Small intestine (tissue), 7 donors: ENCODE measurements around the gene RNF141. TPM values are rescaled to one million over a fixed set of nuclear protein-coding genes. Genes with fewer than 3 reads are reported as not detected.
A peak's percentile ranks its signal among the peaks of the same experiment; 100 is the strongest.

Source experiments
- DNase-seq, 2 donors: peaks; one replicate each; pipeline versions ENCODE4 v3.0.0 to v3.0.0-alpha.2; 2013
- FAIRE-seq: peaks from 2 replicates; lab custom pipeline; 2012; peaks lifted over from hg19 to GRCh38; lab: Jason Lieb, UNC
- H3K27ac ChIP-seq, 3 donors: one replicate each; pipeline ENCODE4 v1.5.1; 2013; ENCODE audit warnings: low read length in 2 of 3, mild to moderate bottlenecking in 2 of 3, control low read depth in 1 of 3, inconsistent platforms in 1 of 3, low read depth in 1 of 3, moderate library complexity in 1 of 3
- H3K27me3 ChIP-seq, 3 donors: one replicate each; pipeline ENCODE4 v1.6.1; 2013; ENCODE audit warnings: low read length in 3 of 3, inconsistent platforms in 1 of 3; ENCODE audit not compliant: control insufficient read depth in 3 of 3, insufficient read depth in 3 of 3
- H3K36me3 ChIP-seq, 3 donors: one replicate each; pipeline ENCODE4 v1.6.1; 2013; ENCODE audit warnings: low read length in 3 of 3, inconsistent platforms in 1 of 3, low read depth in 1 of 3, mild to moderate bottlenecking in 1 of 3, moderate library complexity in 1 of 3; ENCODE audit not compliant: control insufficient read depth in 3 of 3, insufficient read depth in 2 of 3
- H3K4me1 ChIP-seq, 3 donors: one replicate each; pipeline ENCODE4 v1.6.1; 2013; ENCODE audit warnings: low read length in 2 of 3, inconsistent platforms in 1 of 3, low read depth in 1 of 3, mild to moderate bottlenecking in 1 of 3, moderate library complexity in 1 of 3; ENCODE audit not compliant: control insufficient read depth in 3 of 3, insufficient read depth in 2 of 3
- H3K4me3 ChIP-seq, 3 donors: one replicate each; pipeline ENCODE4 v1.5.1; 2013; ENCODE audit warnings: low read length in 3 of 3, control low read depth in 1 of 3, inconsistent platforms in 1 of 3, low read depth in 1 of 3, mild to moderate bottlenecking in 1 of 3, moderate library complexity in 1 of 3
- H3K9me3 ChIP-seq, 2 donors: one replicate each; pipeline ENCODE4 v1.6.1; 2013; ENCODE audit warnings: low read depth in 1 of 2, low read length in 1 of 2; ENCODE audit not compliant: control insufficient read depth in 2 of 2, insufficient read depth in 1 of 2
- WGBS, 3 donors: extraction: QIAGEN DNeasy Blood & Tissue Kit; methylation state at CpG; one replicate each; pipeline ENCODE4 v1.1.7; 2013; 5-methylcytosine and 5-hydroxymethylcytosine counted together
- polyA plus RNA-seq, 4 donors: library from polyadenylated mRNA; stranded (reverse) in 3 of 4; unstranded in 1 of 4; fragments of 200-250 nt in 3 of 4; fragments of 120-200 nt in 1 of 4; gene quantifications; one replicate each; pipeline versions ENCODE4 v1.2.1 to v1.2.3, GENCODE V29; 2013
- donor health status: healthy with polysubstance abuse.
- donor health status: control.
- donor health status: control.
- donor health status: Bipolar disorder and iron deficiency.
- donor health status: healthy.

RNF141 gene
- polyA plus RNA-seq, 4 donors = 13.2 to 35.6 (median 20.0) TPM

DNA sequence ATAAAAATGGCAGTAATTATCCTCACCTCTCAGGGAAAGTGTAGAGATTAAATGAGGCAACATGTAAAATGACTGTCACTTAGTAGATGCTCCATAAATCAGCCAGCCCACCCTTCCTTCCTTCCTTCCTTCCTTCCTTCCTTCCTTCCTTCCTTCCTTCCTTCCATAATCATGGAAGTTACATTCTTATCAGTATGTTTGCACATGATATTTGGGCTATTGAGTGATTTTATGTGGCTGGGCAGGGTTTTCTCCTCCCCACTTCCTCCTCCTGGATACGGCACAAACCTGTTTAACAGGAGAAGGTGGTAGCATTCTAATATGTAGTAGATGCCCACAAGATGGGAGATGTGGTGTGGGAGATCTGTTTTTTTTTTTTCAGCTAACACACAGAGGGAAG lies 15.6 kb upstream of the RNF141 start:
- no peak for FAIRE-seq
- H3K9me3 ChIP-seq = peaks cover 0 to 4% of the 10 kb centered on the region in 2 donors
- H3K4me3 ChIP-seq = no peak overlapping the region
- H3K27me3 ChIP-seq = no peaks in the 10 kb centered on the region
- H3K36me3 ChIP-seq = no peaks in the 10 kb centered on the region
- H3K27ac ChIP-seq = no peak overlapping the region
- H3K4me1 ChIP-seq = peaks cover 5 to 10% (median 6%) of the 10 kb centered on the region in 3 donors
- WGBS, 3 donors = 17 to 42% (median 29%) methylated on average over 1 of the region's 1 CpG
- peak in 1 of 2 donors; percentile 22 for DNase-seq

DNA sequence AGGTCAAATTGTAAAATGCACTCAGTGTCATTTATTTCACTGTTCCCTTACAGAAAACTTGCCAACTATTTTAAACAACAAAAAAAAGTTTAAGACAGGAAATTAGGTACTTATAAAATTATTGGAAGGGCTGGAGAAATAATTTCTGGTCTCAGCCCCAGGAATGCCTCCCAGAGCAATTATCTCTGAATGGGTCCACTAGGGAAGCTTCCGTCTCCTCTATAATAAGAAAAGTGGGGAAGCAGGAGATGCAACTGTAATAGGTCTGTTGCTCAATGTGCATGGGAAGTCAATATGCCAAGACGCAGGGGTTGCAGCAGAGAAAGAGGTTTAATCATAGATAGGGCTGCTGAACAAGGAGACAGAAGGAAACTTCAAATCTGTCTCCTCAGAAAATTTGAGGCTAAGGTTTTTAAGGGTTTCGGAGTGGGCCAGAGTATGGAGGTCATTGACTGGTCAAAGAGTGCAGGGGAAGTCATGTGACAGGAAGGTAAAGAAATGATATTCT lies 10.9 kb upstream of the RNF141 start:
- no peak for FAIRE-seq
- H3K4me3 ChIP-seq = no peak overlapping the region
- H3K4me1 ChIP-seq = peaks cover 0 to 2% (median 0%) of the 10 kb centered on the region in 3 donors
- WGBS, 3 donors = 91 to 95% (median 95%) methylated on average over 3 of the region's 3 CpGs
- no peak overlapping the region for H3K27ac ChIP-seq
- peaks cover 0 to 4% of the 10 kb centered on the region in 2 donors for H3K9me3 ChIP-seq
- no peaks in the 10 kb centered on the region for H3K36me3 ChIP-seq
- no peak for DNase-seq
- H3K27me3 ChIP-seq = no peaks in the 10 kb centered on the region

DNA sequence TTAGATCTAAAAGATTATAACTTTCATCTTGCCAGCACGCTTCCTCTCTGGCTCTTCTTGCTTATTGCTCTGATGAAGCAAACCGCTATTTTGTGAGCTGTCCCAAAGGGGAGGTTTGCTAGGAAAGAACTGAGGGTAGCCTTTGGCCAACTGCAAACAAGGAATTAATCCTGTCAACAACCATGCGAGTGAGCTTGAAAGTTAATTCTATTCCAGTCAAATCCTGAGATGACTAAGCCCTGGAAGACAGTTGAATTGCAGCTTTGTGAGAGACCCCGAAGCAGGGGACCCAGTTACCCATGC lies 10.3 kb upstream of the RNF141 start:
- H3K27ac ChIP-seq = no peak overlapping the region
- no peaks in the 10 kb centered on the region for H3K4me1 ChIP-seq
- no peaks in the 10 kb centered on the region for H3K36me3 ChIP-seq
- no peaks in the 10 kb centered on the region for H3K27me3 ChIP-seq
- WGBS, 3 donors = 75 to 83% (median 79%) methylated on average over 4 of the region's 4 CpGs
- FAIRE-seq (no peak), DNase-seq (no peak)
- no peak overlapping the region for H3K4me3 ChIP-seq
- peaks cover 0 to 4% of the 10 kb centered on the region in 2 donors for H3K9me3 ChIP-seq

DNA sequence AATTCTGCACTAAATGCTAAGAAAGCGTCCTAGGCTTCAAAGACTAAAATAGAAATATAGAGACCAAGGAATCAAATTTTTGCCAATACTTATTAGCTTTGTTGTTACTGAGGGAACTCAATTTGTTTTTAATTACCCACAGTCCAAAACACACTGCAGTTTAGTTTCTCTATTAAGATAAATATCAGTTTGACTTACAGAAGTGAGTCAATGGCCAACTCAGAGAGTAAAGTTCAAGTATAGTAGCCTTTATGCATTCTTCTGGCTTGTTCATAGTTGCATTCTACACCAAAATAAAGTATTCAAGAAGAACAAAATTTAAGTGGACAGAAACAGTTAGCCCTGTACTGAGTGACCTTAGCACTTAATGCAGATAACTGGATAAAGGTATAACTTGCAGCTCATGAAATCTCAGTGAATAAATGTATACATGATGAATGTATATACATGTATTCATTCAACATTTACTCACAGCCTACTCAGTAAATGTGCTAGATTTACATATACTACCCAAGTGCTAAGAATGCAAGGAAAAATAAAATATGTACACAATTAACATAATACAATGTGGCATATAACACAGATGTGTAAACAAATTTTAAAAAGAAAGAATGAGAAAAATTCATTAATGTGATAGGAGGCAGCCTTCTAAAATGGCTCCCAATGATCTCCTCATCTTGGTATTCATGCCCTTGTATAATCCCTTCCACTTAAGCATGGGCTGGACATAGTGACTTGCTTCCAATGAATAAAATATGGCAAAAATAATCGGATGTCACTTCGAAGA lies 9.7 kb upstream of the RNF141 start:
- FAIRE-seq (no peak), DNase-seq (peak; percentile 48 to 79)
- Histone ChIP-seq H3K9me3 (peaks cover 0 to 4% of the 10 kb centered on the region in 2 donors), H3K4me3 (no peak overlapping the region), H3K4me1 (no peaks in the 10 kb centered on the region), H3K36me3 (no peaks in the 10 kb centered on the region), H3K27ac (no peak overlapping the region), H3K27me3 (no peaks in the 10 kb centered on the region)
- 79 to 88% (median 81%) methylated on average over 3 of the region's 3 CpGs for WGBS, 3 donors

DNA sequence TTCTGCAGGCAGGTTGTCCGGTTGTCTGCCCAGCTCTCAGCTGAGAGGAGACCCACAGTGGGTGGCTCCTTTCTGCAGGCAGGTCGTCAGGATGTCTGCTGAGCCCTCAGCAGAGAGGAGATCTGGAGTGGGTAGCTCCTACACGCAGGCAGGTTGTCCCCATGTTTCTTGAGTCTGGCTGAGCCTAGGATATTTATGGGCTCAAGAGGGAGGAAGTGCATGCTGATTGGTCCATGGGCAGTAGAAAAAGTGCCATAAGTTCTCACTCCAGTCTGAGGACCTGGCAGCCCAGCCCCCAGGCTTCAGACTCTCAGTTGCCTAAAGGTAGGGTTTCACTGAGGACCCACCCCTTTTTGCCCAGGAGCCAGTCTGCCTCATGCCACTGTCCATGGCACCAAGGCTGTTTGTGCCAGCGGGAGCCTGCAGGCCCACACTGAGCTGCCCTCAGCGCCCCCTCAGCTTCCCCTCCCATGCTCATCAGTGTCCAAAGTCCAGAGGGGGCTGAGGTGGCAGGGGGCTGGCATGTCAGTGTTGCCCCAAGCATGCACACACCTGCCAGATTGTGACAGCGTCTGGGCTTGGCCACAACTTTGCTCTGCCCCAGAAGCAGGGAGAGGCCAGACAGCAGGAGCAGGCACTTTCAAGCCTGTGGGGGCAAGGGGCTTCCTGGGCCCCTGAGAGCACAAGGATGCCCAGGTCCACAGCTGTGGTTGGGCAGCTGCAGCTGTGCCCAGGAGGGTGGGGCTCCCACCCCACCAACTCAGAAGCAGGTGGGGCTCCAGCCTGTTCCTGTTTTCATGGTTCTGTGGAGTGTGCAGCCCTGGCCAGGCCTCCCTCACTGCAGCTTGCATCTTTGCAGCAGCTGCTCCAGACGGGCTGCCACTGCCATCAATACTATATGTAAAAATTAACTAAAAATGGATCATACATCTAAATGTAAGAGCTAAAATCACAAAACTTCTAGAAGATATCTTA lies 3.8 kb upstream of the RNF141 start:
- H3K36me3 ChIP-seq = no peaks in the 10 kb centered on the region
- no peak for FAIRE-seq
- H3K4me1 ChIP-seq = peaks cover 0 to 7% (median 3%) of the 10 kb centered on the region in 3 donors
- no peak for DNase-seq
- peaks cover 0 to 9% of the 10 kb centered on the region in 2 donors for H3K9me3 ChIP-seq
- no peaks in the 10 kb centered on the region for H3K27me3 ChIP-seq
- 75 to 83% (median 82%) methylated on average over 7 of the region's 7 CpGs for WGBS, 3 donors
- no peak overlapping the region for H3K4me3 ChIP-seq
- no peak overlapping the region for H3K27ac ChIP-seq

DNA sequence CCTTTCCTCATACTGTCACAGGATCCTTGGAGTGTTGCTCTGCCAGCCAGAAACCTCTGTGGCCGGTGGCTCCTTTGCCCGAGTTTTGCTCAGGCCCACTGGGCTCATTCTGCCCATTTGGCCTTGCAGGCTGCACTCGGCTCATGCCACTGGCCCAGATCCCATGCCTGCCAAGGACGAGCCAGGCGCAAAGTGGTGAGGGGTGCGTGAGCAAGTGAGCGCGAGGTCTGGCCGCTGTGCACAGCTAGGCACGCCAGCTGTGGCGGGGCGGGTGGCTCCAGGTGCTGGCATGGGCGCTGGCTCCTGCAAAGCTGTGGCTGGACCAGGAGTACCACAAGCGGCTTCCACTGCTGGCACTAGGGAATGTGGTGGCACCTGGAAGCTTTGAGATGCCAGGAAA lies 2.8 kb upstream of the RNF141 start:
- FAIRE-seq (no peak), DNase-seq (no peak)
- Histone ChIP-seq H3K9me3 (peaks cover 0 to 9% of the 10 kb centered on the region in 2 donors), H3K4me3 (no peak overlapping the region), H3K27me3 (no peaks in the 10 kb centered on the region), H3K4me1 (peaks cover 0 to 7% (median 3%) of the 10 kb centered on the region in 3 donors), H3K36me3 (no peaks in the 10 kb centered on the region), H3K27ac (no peak overlapping the region)
- WGBS, 3 donors = 94 to 98% (median 97%) methylated on average over 13 to 14 of the region's 14 CpGs

DNA sequence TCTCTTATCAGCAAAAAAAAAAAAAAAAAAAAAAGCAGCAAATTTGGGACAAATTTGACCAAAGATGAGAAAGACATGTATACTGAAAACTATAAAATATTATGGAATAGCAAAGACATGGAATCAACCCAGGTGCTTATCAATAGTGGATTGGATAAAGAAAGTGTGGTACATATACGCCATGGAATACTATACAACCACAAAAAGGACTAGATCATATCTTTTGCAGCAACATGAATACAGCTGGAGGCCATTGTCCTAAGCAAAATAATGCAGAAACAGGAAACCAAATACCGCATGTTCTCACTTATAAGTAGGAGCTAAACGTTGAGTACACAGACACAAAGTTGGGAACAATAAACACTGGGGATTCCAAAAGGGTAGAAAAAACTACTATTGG lies 1.8 kb upstream of the RNF141 start:
- DNase-seq (no peak), FAIRE-seq (no peak)
- WGBS, 3 donors = 92 to 97% (median 95%) methylated on average over 3 of the region's 3 CpGs

DNA sequence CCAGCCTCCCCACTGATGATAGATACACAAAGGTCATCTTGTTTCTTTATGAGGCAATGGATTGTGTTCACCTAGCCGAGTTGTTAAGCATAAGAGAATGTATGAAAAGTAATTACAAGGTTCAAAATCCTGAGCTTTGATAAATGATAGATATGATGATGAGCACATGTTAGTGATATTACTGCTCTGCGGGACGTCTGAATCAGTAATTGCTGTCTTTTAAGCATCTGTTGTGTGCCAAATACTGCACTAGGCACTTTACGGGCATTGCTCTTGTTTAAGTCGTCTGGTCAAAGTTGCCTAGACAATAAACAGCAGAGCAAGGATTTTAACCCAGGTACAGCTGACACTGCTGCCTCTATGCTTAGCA lies 559 bp upstream of the RNF141 start:
- H3K36me3 ChIP-seq = no peaks in the 10 kb centered on the region
- peaks cover 0 to 7% (median 3%) of the 10 kb centered on the region in 3 donors for H3K4me1 ChIP-seq
- DNase-seq = no peak
- 16 to 45% (median 33%) methylated on average over 5 of the region's 5 CpGs for WGBS, 3 donors
- H3K9me3 ChIP-seq = peaks cover 0 to 9% of the 10 kb centered on the region in 2 donors
- H3K4me3 ChIP-seq = peak overlapping the region in 2 of 3 donors; percentile 82 to 94
- H3K27me3 ChIP-seq = no peaks in the 10 kb centered on the region
- no peak for FAIRE-seq
- H3K27ac ChIP-seq = peak overlapping the region; percentile 94 to 96 (median 95)

More for the DNA sequence above, 1.8 kb upstream of the RNF141 start:
- Histone ChIP-seq H3K36me3 (no peaks in the 10 kb centered on the region), H3K4me1 (peaks cover 0 to 7% (median 3%) of the 10 kb centered on the region in 3 donors), H3K4me3 (no peak overlapping the region), H3K9me3 (peaks cover 0 to 9% of the 10 kb centered on the region in 2 donors), H3K27me3 (no peaks in the 10 kb centered on the region), H3K27ac (no peak overlapping the region)
